Measurements from ENCODE around the gene OCA2.
A peak's percentile ranks its signal among the peaks of the same experiment; 100 is the strongest.
"Not testable (repeated sequence)": the region's sequence is repeated elsewhere in the genome, so short reads cannot be mapped to it uniquely, and the experiment has no call there.

The OCA2 gene

DNA sequence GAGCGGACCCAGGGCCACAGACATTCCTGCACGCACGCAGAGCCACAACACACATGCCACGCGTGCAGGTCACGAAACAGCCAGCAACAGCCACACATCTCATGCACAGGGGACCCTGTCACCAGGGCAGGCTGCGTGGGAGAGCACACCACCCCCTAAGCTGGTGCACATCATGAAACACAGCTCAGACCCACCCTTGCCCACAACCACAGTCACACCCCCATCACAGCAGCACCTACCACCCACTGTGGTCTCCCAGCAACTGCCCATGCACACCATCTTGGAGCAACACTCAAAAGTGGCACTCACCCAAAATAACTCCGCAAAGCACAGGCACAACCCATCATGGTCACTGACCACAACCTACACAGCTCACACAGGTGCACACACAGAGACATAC is 75.7 kb downstream of the OCA2 start:
- DNase-seq, result no peak

DNA sequence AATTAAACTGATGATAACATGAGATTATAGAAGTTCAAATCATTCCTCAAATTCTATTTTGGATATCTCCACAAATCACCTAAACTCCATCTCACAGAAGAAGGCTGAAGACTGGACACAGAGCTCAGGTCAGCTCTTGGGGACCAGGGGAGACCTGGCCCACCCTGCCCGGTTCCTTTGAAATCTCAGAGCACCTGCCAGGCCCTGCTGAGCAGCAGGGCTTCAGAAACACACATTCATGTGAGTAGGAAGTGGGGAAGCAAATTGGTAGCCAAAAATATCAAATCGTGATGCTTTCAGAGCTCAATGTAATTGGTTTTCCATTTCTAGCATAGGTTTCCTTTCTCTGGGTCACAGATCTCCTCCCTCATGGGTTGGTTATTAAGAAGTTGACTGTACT is 76.2 kb downstream of the OCA2 start:
- no peak for DNase-seq

DNA sequence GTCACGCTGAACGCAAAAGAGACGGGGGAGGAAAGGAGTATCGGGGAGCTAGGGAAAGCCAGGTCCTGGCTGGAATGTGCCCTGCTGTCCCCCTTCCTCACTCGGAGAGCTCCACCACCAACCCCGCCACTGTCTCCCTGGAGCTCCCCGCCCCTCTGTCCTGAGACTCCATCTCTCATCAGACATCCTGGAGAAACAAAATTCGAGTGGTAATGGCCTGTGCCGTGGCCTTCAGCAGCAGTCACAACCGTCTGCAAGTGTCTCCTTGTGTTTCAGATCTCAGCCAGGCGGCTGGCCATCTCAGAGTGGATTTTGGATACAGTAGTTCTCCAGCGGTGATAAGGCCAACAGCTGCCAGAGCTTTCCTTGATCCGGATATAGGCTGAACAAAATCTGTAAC is 76.9 kb downstream of the OCA2 start:
- no peak for DNase-seq

DNA sequence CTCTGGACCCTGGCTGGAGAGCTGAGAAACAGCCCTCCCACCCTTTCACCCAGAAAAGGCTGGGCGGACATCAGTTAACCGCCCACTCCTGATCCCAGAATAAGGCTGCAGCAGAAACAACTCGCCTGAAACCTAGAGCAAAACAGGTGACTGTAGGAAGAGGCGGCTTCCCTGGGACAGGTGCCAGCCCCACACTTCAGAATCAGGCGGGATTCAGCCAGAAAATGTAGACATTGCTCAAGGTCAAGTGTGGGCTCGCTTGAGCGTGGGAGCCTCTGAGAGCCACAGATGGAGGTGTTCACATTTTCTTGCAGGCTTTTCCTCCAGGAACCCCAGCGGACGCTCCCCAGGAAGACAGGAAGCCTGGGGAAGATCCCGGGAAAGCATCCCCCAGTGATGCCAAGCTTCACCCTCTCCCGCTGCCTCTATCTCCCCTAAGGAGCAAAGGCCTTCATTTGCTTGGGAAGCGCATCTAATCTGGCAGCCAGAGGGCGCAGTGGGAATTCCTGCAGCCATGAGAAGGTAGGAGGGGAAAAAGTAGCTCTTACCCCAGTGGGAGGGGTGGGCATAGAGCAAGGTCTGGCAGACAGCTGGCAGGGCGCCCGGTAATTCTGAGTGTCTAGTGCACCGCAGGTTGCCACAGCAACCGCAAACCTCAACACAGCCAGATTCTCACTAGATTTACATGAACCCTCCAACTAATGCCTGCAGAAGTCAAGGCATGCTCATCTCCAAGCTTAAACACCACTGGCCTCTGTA is 77.7 kb downstream of the OCA2 start:
- peak; percentile 51 for DNase-seq

DNA sequence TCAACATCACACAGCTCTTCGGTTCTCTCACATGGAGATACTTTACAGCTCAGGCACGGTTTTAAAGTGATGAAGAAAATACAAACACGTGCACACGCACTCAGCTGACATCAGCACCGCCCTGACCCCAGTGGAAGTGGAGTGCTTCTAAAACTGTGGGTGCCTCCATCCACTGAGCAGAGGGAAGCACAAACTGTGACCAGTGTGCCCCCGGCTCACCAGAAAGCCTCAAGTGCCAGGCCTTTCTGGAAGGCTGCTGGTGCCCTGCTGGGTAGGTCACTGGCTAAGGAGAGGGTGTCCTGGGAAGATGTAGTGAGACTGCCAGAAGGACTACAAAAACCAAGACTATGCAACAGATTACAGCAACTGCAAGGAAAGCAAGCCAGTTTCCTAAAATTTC is 78.5 kb downstream of the OCA2 start:
- DNase-seq, result no peak

DNA sequence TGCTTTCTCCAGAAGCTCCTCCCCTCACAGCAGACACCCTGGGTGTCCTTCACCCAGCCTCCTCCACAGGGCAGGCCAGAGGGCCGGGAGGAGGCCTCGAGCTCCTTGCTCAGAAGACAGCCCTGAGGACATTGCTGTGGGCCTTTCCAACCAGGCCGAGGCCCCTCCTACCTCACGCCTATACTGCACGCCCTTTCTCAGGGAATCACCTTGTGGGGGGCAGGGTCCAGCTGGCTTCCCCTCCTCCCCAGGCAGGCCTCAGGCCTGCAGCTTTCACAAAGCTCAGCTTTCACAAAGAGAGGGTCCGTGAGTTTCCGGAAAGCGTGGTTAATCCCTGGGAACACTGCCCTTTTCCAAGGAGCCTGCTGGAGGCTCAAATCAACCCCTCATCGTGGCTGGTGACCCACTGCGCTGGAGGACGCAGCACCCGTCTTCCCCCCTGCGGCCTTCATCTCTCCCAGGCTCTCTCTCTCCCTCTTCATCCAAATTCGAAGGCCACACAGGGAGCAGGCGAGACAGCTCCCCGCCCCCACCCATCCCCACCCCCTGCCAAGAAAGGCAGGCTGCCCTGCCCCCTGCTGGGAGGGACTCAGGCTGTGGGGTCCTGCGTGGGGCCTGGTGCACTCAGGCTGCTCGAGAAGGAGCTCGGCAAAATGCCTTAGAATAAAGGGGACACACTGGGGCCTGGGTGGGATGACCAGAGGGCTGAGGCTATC is 79.4 kb downstream of the OCA2 start:
- no peak for DNase-seq

DNA sequence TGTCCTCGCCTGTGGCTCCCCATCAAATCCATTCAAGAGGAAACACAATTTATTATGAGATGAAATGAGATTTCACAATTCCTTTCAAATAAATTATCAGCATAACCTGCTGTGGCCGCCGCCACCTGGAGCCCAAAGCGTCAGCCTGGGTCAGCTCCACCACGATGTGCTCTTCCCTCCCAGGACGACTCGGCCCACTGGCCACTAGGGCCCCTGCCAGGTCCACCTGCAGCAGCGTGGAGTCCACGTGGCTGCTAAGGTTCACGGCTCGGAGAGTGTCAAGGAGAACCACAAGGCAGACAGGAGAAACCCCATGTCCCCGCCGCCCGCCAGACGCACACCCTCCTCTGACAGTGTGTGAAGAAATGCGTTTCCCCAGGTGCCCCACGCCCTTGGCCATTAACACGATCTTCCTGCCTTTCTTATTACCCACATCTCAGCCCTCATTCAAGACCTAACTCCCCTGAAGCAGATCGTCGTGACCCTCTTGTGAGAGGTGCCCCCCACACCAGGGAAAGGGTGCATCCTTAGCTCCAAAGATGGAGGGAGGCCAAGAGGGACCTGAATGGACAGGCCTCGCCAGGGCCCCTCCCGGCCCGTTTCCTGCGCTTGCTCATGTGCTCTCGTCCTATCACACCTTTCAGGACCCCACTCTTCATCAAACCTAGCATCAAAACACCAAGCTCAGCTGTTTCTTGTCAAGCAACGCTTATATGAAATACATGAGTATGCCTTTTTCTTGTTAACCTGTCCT is 80.6 kb downstream of the OCA2 start:
- DNase-seq, result no peak

DNA sequence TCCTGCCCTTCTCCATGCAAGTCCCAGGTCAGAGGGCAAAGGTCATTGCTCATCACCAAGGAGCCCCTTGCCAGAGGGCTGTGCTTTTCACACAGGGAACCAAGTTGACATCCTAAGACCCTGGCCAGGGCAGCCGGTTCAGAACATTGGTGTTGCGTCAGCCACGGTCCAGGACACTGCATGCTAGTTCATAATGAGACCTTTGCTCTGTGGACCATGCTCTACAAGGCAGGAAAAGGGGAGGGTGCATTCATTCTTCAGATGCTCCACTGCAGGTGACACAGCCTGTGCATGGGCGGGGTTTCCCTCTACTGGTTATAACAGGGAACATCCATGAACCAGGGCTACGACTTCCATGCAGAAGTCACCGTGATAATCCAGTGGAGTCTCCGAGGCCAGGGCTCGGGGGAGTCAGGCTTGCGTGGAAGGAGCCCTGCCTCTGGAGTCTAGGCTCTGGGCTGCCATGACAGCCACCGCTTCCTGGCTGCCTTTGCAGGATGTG is 81.6 kb downstream of the OCA2 start:
- DNase-seq, result no peak

DNA sequence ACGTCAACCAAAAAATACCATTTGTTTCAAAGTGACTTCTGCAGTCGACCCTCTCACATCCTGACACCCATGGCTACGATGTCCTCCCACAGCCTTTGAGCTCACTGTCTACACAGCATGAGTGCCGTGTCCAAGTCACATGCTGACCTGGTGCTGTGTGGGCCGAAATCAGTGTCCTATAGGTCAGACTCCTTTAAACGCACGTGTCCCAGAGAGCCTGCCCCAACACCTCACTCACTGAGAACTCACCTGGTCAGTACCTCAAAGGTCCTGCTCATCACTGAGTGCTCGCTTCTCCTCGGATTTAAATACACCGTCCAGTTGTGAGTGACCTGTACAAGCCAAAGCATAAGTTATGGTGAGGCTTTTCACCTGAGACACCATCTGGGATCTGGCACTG is 83.3 kb downstream of the OCA2 start:
- DNase-seq, result no peak

DNA sequence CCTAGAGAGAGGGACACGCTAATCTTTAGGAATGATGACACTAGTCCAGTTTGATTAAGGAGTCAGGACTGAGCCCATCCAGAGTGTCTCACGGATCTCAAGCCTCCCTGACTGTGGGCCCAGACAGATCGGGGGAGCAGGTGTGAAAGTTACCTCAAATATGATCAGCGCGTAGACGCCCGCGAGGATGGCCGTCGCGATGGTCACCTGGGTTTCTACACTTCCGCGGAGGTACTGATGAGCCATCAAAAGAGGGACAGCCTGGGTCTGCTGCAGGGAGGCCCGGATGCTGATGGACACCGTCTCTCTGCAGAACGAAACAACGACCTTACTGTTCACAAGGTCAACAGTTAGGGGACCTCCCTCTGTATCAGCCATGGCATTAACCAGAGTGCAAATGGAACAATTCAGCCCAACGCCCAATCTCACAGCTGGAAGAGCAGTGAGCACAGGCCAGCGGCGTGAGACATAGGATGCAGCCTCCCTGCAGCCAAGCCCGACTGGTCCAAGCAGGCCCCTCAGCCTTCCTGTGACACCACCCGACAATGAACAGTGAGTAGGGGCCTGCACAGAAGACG is 84.4 kb downstream of the OCA2 start:
- no peak for DNase-seq

DNA sequence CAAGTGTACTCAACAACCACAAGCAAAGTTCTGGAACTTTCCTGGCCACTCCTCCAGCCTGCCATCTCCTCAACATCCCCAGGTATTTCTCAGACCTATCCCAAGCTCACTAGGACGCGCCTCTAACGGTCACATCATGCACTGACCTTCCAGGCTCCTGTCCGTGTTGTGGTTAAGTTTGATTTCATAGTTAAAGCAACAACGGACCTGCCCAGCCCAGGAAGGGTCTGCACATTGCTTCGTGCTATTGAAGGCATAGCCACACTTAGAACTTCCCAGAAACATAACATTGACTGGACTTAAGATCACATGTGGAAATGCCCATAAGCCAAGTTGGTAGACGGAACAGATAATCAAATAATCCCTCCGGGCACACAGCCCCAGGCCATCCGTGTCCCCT is 85.1 kb downstream of the OCA2 start:
- DNase-seq, result no peak

DNA sequence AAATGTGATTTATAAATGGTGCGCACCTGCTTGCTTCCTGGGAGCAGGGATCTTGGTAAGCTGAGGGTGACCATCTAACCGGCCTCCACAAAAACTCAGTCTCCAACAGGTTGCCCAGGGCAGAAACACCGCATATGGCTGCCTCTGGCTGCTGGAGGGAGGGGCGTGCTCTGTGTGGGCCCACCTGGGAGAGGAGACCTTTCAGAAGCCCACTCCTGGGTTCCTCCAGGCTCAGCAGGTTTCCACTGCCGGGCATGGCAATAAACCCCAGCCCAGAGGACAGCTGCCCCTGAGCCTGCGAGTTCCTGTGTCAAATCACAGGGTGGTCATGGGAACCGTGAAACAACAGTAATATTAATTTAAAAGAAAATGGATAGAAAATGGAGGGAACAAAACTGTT is 85.6 kb downstream of the OCA2 start:
- DNase-seq, result no peak

DNA sequence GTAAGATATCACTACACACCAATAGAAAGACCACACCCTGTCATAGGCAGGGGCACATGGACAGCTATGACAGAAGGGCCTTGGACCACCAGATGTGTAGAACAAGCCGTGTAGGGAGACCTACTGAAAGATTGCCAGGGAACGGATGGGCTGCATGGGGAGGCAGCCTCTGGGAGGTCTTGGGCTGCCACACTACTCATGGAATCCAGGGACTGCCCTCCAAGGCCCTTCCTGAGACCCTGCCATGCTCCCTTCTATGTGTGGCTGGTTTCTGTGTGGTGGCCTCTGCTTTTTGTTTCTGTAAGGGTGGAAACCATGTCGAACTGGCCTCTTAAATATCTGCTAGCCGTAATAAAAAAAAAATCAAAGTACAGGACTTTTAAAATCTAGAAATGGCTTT is 86.9 kb downstream of the OCA2 start:
- DNase-seq, result no peak

DNA sequence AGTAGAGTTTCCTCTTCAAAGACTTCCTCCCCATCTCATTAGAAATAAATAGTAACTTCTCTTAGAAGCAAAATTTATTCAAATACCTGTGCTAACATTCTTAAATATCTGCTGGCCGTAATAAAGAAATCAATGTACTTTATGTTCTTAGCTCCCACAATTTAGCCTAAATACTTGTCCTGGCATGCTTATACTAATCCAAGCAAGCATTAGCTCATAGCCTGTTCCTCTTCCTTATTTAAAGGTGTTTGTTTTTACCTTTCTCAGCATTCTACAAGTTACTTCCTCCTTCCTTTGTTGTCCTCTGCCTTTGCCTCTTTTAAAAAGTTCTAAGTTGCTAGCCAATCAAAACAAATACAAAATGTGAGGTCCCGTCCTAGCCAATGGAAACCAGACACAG is 90.9 kb downstream of the OCA2 start:
- DNase-seq, result not testable (repeated sequence)

DNA sequence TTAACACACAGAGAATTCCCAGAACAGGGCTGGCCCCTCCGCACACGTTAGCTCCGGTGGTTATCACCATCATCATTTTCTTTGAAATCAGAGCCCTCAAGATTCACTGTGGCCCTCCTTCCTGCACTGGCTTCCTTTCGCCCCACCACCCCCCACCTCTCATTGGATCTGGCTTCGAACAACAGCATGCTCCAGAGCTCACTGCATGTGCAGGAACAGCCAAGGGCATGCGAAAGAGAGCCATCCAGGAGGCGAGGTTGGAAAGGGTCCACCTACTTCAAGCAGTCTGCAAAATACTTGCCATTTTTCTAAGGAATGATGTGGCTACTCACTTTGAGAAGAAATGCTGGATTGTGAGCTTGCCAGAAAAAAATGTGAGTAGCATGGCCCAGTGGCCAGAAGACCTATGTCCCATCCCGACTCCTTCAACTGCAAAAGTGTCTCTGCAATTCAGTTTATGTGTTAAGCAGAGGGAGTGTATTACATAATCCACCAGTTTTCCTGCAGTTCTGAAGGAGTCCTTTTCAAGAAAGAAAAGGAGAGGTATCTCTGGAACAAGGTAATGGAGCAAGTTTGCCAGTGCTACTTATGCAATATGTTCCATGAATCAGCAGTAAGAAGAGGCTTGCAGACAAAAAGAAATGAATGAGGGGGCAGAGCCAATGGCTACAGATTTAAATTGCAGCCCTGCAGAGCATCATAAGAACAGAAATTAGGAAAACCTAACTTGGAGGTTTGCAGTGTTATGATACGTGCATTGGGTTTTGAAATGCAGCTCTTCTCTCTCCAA is 92.8 kb downstream of the OCA2 start:
- DNase-seq, result no peak

DNA sequence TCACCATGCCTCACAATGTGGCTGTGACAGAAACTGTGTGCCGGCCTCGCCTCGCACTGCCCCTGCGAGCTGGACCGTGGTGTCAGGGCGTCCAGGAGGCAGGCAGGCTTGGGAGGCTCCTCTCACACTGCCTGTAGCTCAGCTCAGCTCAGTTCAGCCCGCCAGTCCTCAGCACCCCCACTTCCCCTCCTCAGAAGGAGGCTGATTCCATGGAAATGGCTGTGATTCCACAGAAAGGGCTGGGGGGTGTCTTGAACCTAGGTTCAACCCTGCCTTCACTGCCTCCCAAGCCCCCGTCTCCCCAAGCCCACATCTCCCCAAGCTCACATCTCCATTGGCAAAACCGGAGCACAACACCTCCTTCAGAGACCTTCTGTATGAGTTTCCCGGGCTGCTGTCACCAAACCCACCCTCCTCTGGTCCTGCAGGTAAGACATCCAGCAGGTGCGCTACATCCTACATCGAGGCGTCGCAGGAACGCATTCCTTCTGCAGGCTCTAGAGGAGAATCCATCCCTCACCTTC is 94.0 kb downstream of the OCA2 start:
- DNase-seq, result no peak

DNA sequence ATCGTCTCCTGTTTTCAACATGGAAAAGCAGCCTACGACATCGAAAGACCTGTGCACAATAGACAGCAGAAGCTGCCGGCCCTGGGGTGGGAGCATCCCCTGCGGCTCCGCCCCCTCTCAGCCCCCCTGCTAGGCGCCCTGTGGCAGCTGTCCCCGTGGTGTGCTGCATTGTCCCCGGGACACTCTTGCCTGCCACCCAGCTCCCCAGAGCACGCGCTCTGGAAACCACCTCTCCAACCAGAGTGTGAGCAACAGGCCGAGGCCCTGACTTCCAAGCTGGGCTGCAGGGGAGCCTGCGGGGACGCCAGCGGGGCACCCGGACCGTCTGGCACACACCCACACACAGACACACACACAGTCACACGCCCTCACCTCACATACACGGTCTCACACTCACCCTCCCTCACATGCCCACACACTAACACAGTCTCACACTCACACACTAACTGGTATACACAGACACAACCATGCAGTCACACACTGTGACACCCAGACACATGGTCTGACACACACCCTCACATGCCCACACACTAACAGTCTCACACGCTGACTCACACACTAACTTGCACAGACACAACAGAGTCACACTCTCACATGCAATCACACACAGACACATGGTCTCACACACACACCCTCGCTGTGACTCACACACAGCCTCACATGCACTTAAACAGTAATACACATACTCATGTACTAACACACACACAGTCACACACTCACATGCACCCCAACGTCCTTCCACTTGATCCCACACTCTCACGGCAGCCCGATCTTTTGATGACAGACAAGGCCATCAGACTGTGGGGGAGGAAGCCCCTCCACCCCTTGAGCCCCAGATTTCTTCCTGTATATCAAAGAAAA is 94.7 kb downstream of the OCA2 start:
- DNase-seq, result no peak

DNA sequence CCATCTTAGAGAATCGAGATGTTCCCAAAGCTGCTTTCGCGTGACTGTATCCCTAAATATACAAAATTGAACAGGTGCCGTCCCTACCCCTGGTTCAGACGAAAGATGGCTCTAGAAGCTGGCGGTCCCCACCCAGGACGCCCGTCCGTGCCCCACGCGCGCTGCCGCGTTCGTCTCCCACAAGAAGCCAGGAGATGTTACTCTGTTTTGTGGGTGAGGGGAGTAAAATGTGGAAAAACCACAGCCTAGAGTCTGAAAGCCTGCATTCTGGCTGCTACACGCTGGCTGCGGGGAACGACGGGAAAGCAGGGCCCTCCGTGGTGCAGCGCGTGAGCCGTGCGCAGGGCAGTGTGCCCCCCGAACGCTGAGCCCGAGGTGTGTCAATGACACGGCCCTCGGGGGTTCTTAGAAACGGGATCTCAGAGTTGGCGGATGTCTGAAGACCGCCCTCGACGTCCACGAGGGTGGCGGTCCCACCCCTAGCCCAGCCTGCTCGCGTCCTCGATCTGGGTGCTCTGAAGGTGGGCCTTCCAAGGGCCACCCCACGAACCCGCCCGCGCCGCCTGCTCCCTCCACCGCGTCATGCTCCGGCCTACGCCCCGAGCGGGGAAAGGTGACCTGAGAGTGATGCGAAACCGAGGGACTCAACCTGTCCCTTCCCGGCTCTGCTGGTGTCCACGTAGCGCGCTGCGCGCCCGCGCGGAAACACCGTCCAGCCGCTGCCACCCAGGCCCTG is 95.6 kb downstream of the OCA2 start:
- DNase-seq, result no peak

DNA sequence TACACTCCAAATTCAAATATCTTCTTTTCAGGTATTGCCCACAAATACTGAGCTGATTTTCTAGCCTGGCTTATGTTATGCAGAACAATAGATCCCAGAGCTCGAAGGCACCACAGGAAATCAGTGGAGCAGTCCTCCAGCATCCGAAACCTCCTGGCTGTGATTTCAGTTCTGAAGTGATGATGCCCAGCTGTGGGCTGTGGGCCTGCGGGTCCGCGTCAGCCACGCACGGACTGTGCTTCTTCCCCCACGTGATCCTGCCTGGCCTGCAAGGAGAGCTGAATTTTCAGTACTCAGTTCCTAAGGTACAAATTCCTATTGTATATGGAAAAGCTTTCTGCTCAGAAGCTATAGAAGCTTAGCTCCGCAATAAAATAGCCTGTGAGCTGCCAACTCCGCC is 96.2 kb downstream of the OCA2 start:
- DNase-seq, result no peak

Data from right kidney (tissue), 1 donor.